Parathyroid adenoma (tissue), 2 donors: Measurements from ENCODE around the gene SIAH3.

Source experiments
- H2AFZ ChIP-seq: fragments of 300-600 bp; sonication (generic); one replicate; pipeline ENCODE4 v1.7.0; 2017; ENCODE audit warnings: antibody characterized with exemption, mild to moderate bottlenecking
- H3K27ac ChIP-seq: fragments of 300-600 bp; sonication (generic); one replicate; pipeline ENCODE4 v1.7.0; 2017
- H3K27me3 ChIP-seq: fragments of 300-600 bp; sonication (generic); one replicate; pipeline ENCODE4 v1.7.0; 2017; ENCODE audit warnings: low read length; ENCODE audit not compliant: control insufficient read depth, insufficient read depth
- H3K36me3 ChIP-seq: fragments of 300-600 bp; sonication (generic); one replicate; pipeline ENCODE4 v1.7.0; 2017; ENCODE audit warnings: low read length; ENCODE audit not compliant: control insufficient read depth, insufficient read depth
- H3K4me1 ChIP-seq: fragments of 300-600 bp; sonication (generic); one replicate; pipeline ENCODE4 v1.7.0; 2017; ENCODE audit warnings: control low read depth
- H3K4me2 ChIP-seq: fragments of 300-600 bp; sonication (generic); one replicate; pipeline ENCODE4 v1.7.0; 2017; ENCODE audit warnings: low read length
- H3K4me3 ChIP-seq: fragments of 300-600 bp; sonication (generic); one replicate; pipeline ENCODE4 v1.7.0; 2017; ENCODE audit warnings: low read depth, low read length
- H3K79me2 ChIP-seq: fragments of 300-600 bp; sonication (generic); one replicate; pipeline ENCODE4 v1.7.0; 2017; ENCODE audit warnings: control low read depth
- H3K9ac ChIP-seq: fragments of 300-600 bp; sonication (generic); one replicate; pipeline ENCODE4 v1.7.0; 2017; ENCODE audit warnings: mild to moderate bottlenecking
- H3K9me3 ChIP-seq: fragments of 300-600 bp; sonication (generic); one replicate; pipeline ENCODE4 v1.7.0; 2017; ENCODE audit warnings: low read length; ENCODE audit not compliant: control insufficient read depth
- CTCF ChIP-seq: fragments of 300-600 bp; sonication (generic); IDR thresholded peaks from one replicate; pipeline ENCODE4 v1.7.0; 2017; ENCODE audit warnings: antibody characterized with exemption, mild to moderate bottlenecking
- donor health status: primary hyperparathyroidism.

Gene SIAH3

GRCh38 chr13:45733361-45733760 lies 118.2 kb downstream of the SIAH3 start:
- Histone ChIP-seq H3K27ac (no peak overlapping the region), H3K36me3 (no peaks in the 10 kb centered on the region), H3K9ac (no peak overlapping the region), H3K4me2 (no peak overlapping the region), H3K79me2 (no peaks in the 10 kb centered on the region), H2AFZ (no peak overlapping the region), H3K27me3 (no peaks in the 10 kb centered on the region), H3K4me1 (no peaks in the 10 kb centered on the region), H3K9me3 (no peaks in the 10 kb centered on the region), H3K4me3 (no peak overlapping the region)
- no peak for TF ChIP-seq CTCF

GRCh38 chr13:45732916-45733315 lies 118.6 kb downstream of the SIAH3 start:
- H3K4me3 ChIP-seq = no peak overlapping the region
- no peak overlapping the region for H3K9ac ChIP-seq
- H3K4me1 ChIP-seq = no peaks in the 10 kb centered on the region
- no peak for TF ChIP-seq CTCF
- H3K9me3 ChIP-seq = no peaks in the 10 kb centered on the region
- no peaks in the 10 kb centered on the region for H3K79me2 ChIP-seq
- H2AFZ ChIP-seq = no peak overlapping the region
- no peaks in the 10 kb centered on the region for H3K36me3 ChIP-seq
- H3K27ac ChIP-seq = no peak overlapping the region
- H3K27me3 ChIP-seq = no peaks in the 10 kb centered on the region
- H3K4me2 ChIP-seq = no peak overlapping the region

- no peaks in the 10 kb centered on the region for H3K36me3 ChIP-seq
- no peaks in the 10 kb centered on the region for H3K9me3 ChIP-seq
- no peak for TF ChIP-seq CTCF
- H3K27ac ChIP-seq = no peak overlapping the region
- H3K4me3 ChIP-seq = no peak overlapping the region
- no peaks in the 10 kb centered on the region for H3K4me1 ChIP-seq
- H3K79me2 ChIP-seq = no peaks in the 10 kb centered on the region
- no peak overlapping the region for H3K9ac ChIP-seq
- no peaks in the 10 kb centered on the region for H3K27me3 ChIP-seq
- H2AFZ ChIP-seq = no peak overlapping the region
- no peak overlapping the region for H3K4me2 ChIP-seq
Measured at GRCh38 chr13:45731455-45731854, 120.1 kb downstream of the SIAH3 start.

GRCh38 chr13:45728759-45729158 lies 122.8 kb downstream of the SIAH3 start:
- no peak overlapping the region for H3K9ac ChIP-seq
- no peak overlapping the region for H3K27ac ChIP-seq
- no peaks in the 10 kb centered on the region for H3K9me3 ChIP-seq
- no peak overlapping the region for H3K4me2 ChIP-seq
- H2AFZ ChIP-seq = no peak overlapping the region
- no peaks in the 10 kb centered on the region for H3K27me3 ChIP-seq
- TF ChIP-seq CTCF = no peak
- H3K4me3 ChIP-seq = no peak overlapping the region
- H3K36me3 ChIP-seq = no peaks in the 10 kb centered on the region
- H3K79me2 ChIP-seq = no peaks in the 10 kb centered on the region
- no peaks in the 10 kb centered on the region for H3K4me1 ChIP-seq
